ENCODE data around the gene RHOT2. TPM values are rescaled to one million over a fixed set of nuclear protein-coding genes. Genes with fewer than 3 reads are reported as not detected.

Gene RHOT2
- polyA plus RNA-seq, 2 donors = 87.1 to 152 TPM

- Histone ChIP-seq H3K4me1 (ENCODE audit: control insufficient read depth in 2 of 2, insufficient read depth in 2 of 2, low read length in 1 of 2) (peaks cover 14 to 34% of the 10 kb centered on the region in 2 donors), H3K36me3 (ENCODE audit: control insufficient read depth in 2 of 2, insufficient read depth in 2 of 2, low read length in 1 of 2) (no peaks in the 10 kb centered on the region), H3K27me3 (ENCODE audit: control insufficient read depth in 1 of 2, insufficient read depth in 2 of 2, low read length in 2 of 2) (peaks cover 0 to 8% of the 10 kb centered on the region in 2 donors), H3K4me3 (ENCODE audit: low read depth in 1 of 2, low read length in 2 of 2) (no peak overlapping the region), H3K9me3 (ENCODE audit: control insufficient read depth in 2 of 2, insufficient read depth in 1 of 2, low read depth in 1 of 2, low read length in 1 of 2) (no peaks in the 10 kb centered on the region), H3K27ac (ENCODE audit: low read depth in 2 of 2, low read length in 1 of 2) (no peak overlapping the region)
- 85 to 86% methylated on average over 9 of the region's 9 CpGs for WGBS, 2 donors
These were observed 55.8 kb downstream of the RHOT2 start for GRCh38 chr16:723695-724094.

Other genes starting within 250 kb of the RHOT2 start
- gene RAB11FIP3, start 242.5 kb upstream of the RHOT2 start, polyA plus RNA-seq = 10 to 100 TPM in 1 of 2 donors, 1 to 10 TPM in 1; 9.1 to 10.6 TPM
- gene CAPN15, start 140.4 kb upstream of the RHOT2 start, polyA plus RNA-seq = 10 to 100 TPM; 28.4 to 47.6 TPM
- gene PRR35, start 107.7 kb upstream of the RHOT2 start, polyA plus RNA-seq = under 1 TPM; 0.01 to 0.24 TPM
- gene NHLRC4, start 101.1 kb upstream of the RHOT2 start, polyA plus RNA-seq = under 1 TPM; 0.11 to 0.16 TPM
- gene PIGQ, start 98.2 kb upstream of the RHOT2 start, polyA plus RNA-seq = 10 to 100 TPM; 22.8 to 40.1 TPM
- gene RAB40C, start 78.1 kb upstream of the RHOT2 start, polyA plus RNA-seq = 10 to 100 TPM; 18.1 to 42.4 TPM
- gene WFIKKN1, start 37.1 kb upstream of the RHOT2 start, polyA plus RNA-seq = 1 to 10 TPM in 1 of 2 donors, under 1 TPM in 1; 0.11 to 1.5 TPM
- 10 to 100 TPM; 73.2 to 94.3 TPM for gene METTL26, start 31.8 kb upstream of the RHOT2 start, polyA plus RNA-seq
- gene MCRIP2, start 26.3 kb upstream of the RHOT2 start, polyA plus RNA-seq = 10 to 100 TPM; 23.9 to 31.4 TPM
- gene WDR90, start 18.8 kb upstream of the RHOT2 start, polyA plus RNA-seq = 10 to 100 TPM; 19.5 to 45.3 TPM
- 1 to 10 TPM in 1 of 2 donors, under 1 TPM in 1; 0.49 to 1.7 TPM for gene RHBDL1, start 7.5 kb downstream of the RHOT2 start, polyA plus RNA-seq
- gene STUB1, start 12.3 kb downstream of the RHOT2 start, polyA plus RNA-seq = 10 to 100 TPM; 58.3 to 95.2 TPM
- 10 to 100 TPM; 41.0 to 55.4 TPM for gene JMJD8, start 16.2 kb downstream of the RHOT2 start, polyA plus RNA-seq
- 1 to 10 TPM; 6.0 to 6.3 TPM for gene WDR24, start 22.3 kb downstream of the RHOT2 start, polyA plus RNA-seq
- gene FBXL16, start 37.7 kb downstream of the RHOT2 start, polyA plus RNA-seq = 10 to 100 TPM in 1 of 2 donors, 1 to 10 TPM in 1; 8.0 to 13.0 TPM
- 10 to 100 TPM in 1 of 2 donors, 1 to 10 TPM in 1; 6.5 to 11.5 TPM for gene METRN, start 47.0 kb downstream of the RHOT2 start, polyA plus RNA-seq
- gene ANTKMT, start 53.0 kb downstream of the RHOT2 start, polyA plus RNA-seq = 10 to 100 TPM; 17.9 to 22.4 TPM
- gene CCDC78, start 58.3 kb downstream of the RHOT2 start, polyA plus RNA-seq = under 1 TPM; 0.28 to 0.86 TPM
- gene HAGHL, start 59.0 kb downstream of the RHOT2 start, polyA plus RNA-seq = 1 to 10 TPM; 1.6 to 3.4 TPM
- gene CIAO3, start 72.9 kb downstream of the RHOT2 start, polyA plus RNA-seq = 10 to 100 TPM; 21.9 to 41.2 TPM
- gene MSLN, start 92.6 kb downstream of the RHOT2 start, polyA plus RNA-seq = 1 to 10 TPM in 1 of 2 donors, under 1 TPM in 1; 0.87 to 3.7 TPM
- gene RPUSD1, start 120.2 kb downstream of the RHOT2 start, polyA plus RNA-seq = 10 to 100 TPM; 16.1 to 18.9 TPM
- 10 to 100 TPM; 14.8 to 28.9 TPM for gene CHTF18, start 120.5 kb downstream of the RHOT2 start, polyA plus RNA-seq
- gene GNG13, start 132.6 kb downstream of the RHOT2 start, polyA plus RNA-seq = not detected

Measured in esophagus (tissue), 2 donors.